Measurements from ENCODE around the gene CCNT2. TPM values are rescaled to one million over a fixed set of nuclear protein-coding genes. Genes with fewer than 3 reads are reported as not detected.

CCNT2 gene
- total RNA-seq, 3 donors from 2014 or later = 35.8 to 62.8 (median 40.3) TPM

DNA sequence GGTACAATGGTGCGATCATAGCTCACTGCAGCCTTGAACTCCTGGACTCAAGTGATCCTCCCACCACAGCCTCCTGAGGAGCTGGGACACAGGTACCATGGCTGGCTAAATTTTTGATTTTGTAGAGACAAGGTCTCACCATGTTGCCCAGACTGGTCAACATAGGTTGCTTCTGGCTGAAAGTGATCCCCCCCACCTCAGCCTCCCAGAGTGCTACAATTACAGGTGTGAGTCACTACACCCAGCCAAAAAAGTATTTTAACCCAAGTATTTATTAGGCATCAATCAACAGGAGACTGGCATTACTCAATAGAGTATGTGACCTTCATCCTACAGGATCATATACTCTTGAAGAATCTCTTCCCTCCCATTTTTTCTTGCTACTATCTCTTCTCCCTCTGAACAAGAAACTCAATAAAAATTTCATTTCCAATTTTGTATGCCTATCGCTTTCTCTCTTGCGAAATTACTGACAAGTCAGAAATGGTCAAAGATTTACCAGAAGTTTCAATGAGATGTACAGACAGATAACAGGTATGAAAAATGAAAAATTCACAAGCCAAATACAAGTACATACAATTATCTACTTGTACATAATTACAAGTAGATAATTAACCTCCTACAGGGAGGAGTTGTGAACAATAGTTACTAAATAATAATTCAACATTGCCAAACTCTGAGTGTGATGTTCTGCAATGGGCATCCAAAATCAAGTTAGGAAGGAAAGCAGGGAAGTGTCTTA, 34.9 kb upstream of the CCNT2 start:
- Histone ChIP-seq H3K4me3 (no peak overlapping the region), H3K36me3 (no peaks in the 10 kb centered on the region), H3K27me3 (no peaks in the 10 kb centered on the region), H3K27ac (no peak overlapping the region), H3K9me3 (peaks cover 0 to 9% of the 10 kb centered on the region in 2 donors), H3K4me1 (no peaks in the 10 kb centered on the region)
- no peak for TF ChIP-seq POLR2AphosphoS5 (IDR thresholded peaks at IDR 0.05)
- TF ChIP-seq, protein P1, sequence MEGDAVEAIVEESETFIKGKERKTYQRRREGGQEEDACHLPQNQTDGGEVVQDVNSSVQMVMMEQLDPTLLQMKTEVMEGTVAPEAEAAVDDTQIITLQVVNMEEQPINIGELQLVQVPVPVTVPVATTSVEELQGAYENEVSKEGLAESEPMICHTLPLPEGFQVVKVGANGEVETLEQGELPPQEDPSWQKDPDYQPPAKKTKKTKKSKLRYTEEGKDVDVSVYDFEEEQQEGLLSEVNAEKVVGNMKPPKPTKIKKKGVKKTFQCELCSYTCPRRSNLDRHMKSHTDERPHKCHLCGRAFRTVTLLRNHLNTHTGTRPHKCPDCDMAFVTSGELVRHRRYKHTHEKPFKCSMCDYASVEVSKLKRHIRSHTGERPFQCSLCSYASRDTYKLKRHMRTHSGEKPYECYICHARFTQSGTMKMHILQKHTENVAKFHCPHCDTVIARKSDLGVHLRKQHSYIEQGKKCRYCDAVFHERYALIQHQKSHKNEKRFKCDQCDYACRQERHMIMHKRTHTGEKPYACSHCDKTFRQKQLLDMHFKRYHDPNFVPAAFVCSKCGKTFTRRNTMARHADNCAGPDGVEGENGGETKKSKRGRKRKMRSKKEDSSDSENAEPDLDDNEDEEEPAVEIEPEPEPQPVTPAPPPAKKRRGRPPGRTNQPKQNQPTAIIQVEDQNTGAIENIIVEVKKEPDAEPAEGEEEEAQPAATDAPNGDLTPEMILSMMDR (IDR thresholded peaks at IDR 0.05) = no peak
- no peak for TF ChIP-seq POLR2A (IDR thresholded peaks at IDR 0.05)
- DNase-seq (ENCODE audit: low spot score in 2 of 2) = no peak
- intact Hi-C loops (cut with DNase I; ENCODE audit: low total_unique reads) = no loop called here

DNA sequence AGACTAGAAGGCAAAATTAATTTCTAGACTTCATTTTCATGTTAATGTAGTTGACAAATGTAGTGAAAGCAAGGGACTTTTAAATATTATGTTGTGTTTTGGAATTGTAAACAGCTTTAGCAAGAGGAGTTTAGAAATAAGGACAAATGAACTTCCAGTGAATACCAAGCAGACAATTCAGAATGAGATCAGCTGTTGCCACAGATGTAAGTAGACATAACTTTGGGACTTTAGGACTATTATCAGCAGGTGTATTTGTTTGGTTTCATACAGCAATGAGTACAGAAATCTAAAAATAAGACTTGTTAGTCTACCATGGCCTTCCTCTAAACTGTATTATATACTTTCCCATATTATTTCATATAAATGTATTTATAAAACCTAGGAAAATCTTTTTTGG, 34.2 kb upstream of the CCNT2 start:
- intact Hi-C loops (cut with DNase I; ENCODE audit: low total_unique reads) = no loop called here
- H3K4me1 ChIP-seq = no peaks in the 10 kb centered on the region
- peaks cover 0 to 4% of the 10 kb centered on the region in 2 donors for H3K9me3 ChIP-seq
- H3K4me3 ChIP-seq = no peak overlapping the region
- H3K27me3 ChIP-seq = no peaks in the 10 kb centered on the region
- H3K27ac ChIP-seq = no peak overlapping the region
- no peaks in the 10 kb centered on the region for H3K36me3 ChIP-seq
- DNase-seq (ENCODE audit: low spot score in 2 of 2) = no peak
- TF ChIP-seq POLR2A (IDR thresholded peaks at IDR 0.05) = no peak
- no peak for TF ChIP-seq POLR2AphosphoS5 (IDR thresholded peaks at IDR 0.05)
- TF ChIP-seq, protein P1 (IDR thresholded peaks at IDR 0.05) = no peak

DNA sequence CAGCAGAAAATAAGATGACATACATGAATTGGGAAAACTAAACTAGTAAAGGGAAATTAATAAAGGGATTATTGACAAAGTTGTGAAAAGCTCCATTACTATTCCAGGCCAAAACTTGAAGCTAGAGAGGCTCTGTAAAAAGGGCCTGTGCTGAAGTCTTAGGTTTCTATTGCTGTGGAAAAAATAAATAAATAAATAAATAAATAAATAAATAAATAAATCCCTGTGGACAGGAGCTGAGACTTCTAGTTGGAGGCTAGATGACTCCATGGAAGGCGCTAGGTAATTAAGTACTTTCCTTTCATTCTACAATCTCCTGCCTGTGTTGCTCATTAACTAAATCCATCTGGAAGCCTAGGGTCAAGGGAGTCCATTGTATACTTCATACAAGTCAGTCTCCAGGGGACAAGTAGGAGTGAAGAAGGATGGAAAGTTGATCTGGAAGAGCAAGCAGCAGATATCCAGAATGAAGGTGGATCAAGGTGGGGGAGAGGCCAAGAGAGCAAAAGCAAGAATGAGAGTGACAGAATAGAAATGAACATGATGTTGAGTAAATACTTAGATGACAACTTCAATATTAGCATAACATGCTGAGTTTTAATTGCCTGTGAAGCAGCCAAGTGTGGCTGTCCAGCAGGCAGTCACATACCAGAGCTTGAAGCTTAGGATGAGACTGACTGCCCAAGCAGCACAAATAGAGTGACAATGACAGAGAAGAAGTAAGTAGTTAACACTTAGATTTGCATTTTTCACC, 26.2 kb upstream of the CCNT2 start:
- intact Hi-C loops (cut with DNase I; ENCODE audit: low total_unique reads) = no loop called here
- Histone ChIP-seq H3K36me3 (no peaks in the 10 kb centered on the region), H3K27me3 (no peaks in the 10 kb centered on the region), H3K4me1 (no peaks in the 10 kb centered on the region), H3K9me3 (no peaks in the 10 kb centered on the region), H3K4me3 (no peak overlapping the region), H3K27ac (no peak overlapping the region)
- DNase-seq (ENCODE audit: low spot score in 2 of 2) = no peak
- TF ChIP-seq POLR2AphosphoS5 (IDR thresholded peaks at IDR 0.05) (no peak), POLR2A (IDR thresholded peaks at IDR 0.05) (no peak)
- TF ChIP-seq, protein P1 (IDR thresholded peaks at IDR 0.05) = no peak

- Histone ChIP-seq H3K9me3 (no peaks in the 10 kb centered on the region), H3K36me3 (no peaks in the 10 kb centered on the region), H3K4me3 (no peak overlapping the region), H3K4me1 (no peaks in the 10 kb centered on the region), H3K27ac (no peak overlapping the region), H3K27me3 (no peaks in the 10 kb centered on the region)
- no peak for TF ChIP-seq POLR2AphosphoS5 (IDR thresholded peaks at IDR 0.05)
- TF ChIP-seq, protein P1 (IDR thresholded peaks at IDR 0.05) = no peak
- TF ChIP-seq POLR2A (IDR thresholded peaks at IDR 0.05) = no peak
- DNase-seq (ENCODE audit: low spot score in 2 of 2) = no peak
- intact Hi-C loops (cut with DNase I; ENCODE audit: low total_unique reads) = no loop called here
These were observed 20.7 kb upstream of the CCNT2 start for GRCh38 chr2:134897932-134898331.

DNA sequence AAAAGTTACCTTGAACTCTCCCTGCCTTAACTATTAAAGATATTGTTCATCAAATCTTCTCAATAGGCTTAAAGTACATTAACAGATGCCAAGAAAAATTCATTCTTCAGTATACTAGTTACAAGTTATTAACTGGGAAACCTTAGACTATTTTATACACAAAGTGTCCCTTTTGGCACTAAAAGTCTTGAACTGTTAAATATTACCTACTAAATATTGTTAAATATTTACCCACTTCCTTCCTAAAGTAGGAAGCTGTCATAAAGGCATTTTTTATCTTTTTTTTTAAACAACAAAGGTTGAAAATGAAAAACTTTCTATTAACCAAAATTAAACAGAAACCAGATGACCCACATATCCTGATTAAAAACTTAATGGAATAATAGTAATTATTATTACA, 19.4 kb upstream of the CCNT2 start:
- TF ChIP-seq, protein P1 (IDR thresholded peaks at IDR 0.05) = no peak
- no peak for TF ChIP-seq POLR2AphosphoS5 (IDR thresholded peaks at IDR 0.05)
- TF ChIP-seq POLR2A (IDR thresholded peaks at IDR 0.05) = no peak
- Histone ChIP-seq H3K4me3 (no peak overlapping the region), H3K9me3 (no peaks in the 10 kb centered on the region), H3K4me1 (no peaks in the 10 kb centered on the region), H3K27me3 (no peaks in the 10 kb centered on the region), H3K27ac (no peak overlapping the region), H3K36me3 (no peaks in the 10 kb centered on the region)
- no peak for DNase-seq (ENCODE audit: low spot score in 2 of 2)
- intact Hi-C loops (cut with DNase I; ENCODE audit: low total_unique reads) = no loop called here
